OCI-LY3 (cell line): ENCODE measurements around the gene TBX4.
A peak's percentile ranks its signal among the peaks of the same experiment; 100 is the strongest.

Source experiments
- H2AFZ ChIP-seq: fragments of 200-600, 300-600 bp; shearing (Covaris generic); 2 replicates; pipeline ENCODE4 v1.6.0; 2014; ENCODE audit warnings: antibody characterized with exemption, low read depth, low read length
- H3K27ac ChIP-seq: fragments of 200-600, 300-600 bp; sonication (generic); 2 replicates; pipeline ENCODE4 v1.5.1; 2014; ENCODE audit warnings: mild to moderate bottlenecking, low read length, moderate library complexity, mixed read lengths
- H3K27me3 ChIP-seq: fragments of 200-600, 300-600 bp; sonication (generic); 2 replicates; pipeline ENCODE4 v1.6.1; 2014; ENCODE audit warnings: low read depth, low read length, mixed read lengths
- H3K36me3 ChIP-seq: fragments of 200-600, 300-600 bp; sonication (generic); replicated peaks from 2 replicates; pipeline ENCODE3; 2014; ENCODE audit warnings: low read depth, low read length, mixed read lengths
- H3K4me1 ChIP-seq: fragments of 300-600, 200-600 bp; sonication (generic); 2 replicates; pipeline ENCODE4 v1.6.1; 2014; ENCODE audit warnings: low read length, mixed read lengths
- H3K4me2 ChIP-seq: fragments of 200-600, 300-600 bp; sonication (generic); 2 replicates; pipeline ENCODE4 v1.6.1; 2014; ENCODE audit warnings: low read length, mixed read lengths
- H3K4me3 ChIP-seq: fragments of 300-600, 200-600 bp; sonication (generic); 2 replicates; pipeline ENCODE4 v1.5.1; 2014; ENCODE audit warnings: antibody characterized with exemption, mild to moderate bottlenecking, low read length, moderate library complexity
- H3K79me2 ChIP-seq: fragments of 300-600, 200-600 bp; shearing (Covaris generic); 2 replicates; pipeline ENCODE4 v1.6.1; 2014; ENCODE audit warnings: mild to moderate bottlenecking, low read length, mixed read lengths
- H3K9ac ChIP-seq: fragments of 300-600, 200-600 bp; shearing (Covaris generic); 2 replicates; pipeline ENCODE4 v1.6.0; 2014; ENCODE audit warnings: mild to moderate bottlenecking, low read length, moderate library complexity
- H3K9me3 ChIP-seq: fragments of 200-600, 300-600 bp; shearing (Covaris generic); 2 replicates; pipeline ENCODE4 v1.6.1; 2014; ENCODE audit warnings: low read length, mixed read lengths; ENCODE audit not compliant: insufficient read depth
- H4K20me1 ChIP-seq: fragments of 200-600, 300-600 bp; sonication (generic); 2 replicates; pipeline ENCODE4 v1.6.1; 2016; ENCODE audit warnings: low read length, mixed read lengths; ENCODE audit not compliant: insufficient read depth
- CTCF ChIP-seq: fragments of 200-600, 300-600 bp; sonication (generic); IDR thresholded peaks from 2 replicates; pipeline ENCODE4 v1.5.1; 2014; ENCODE audit warnings: antibody characterized with exemption, low read length, low read depth
- EZH2phosphoT487 ChIP-seq: fragments of 200-600 bp; shearing (Covaris generic); IDR thresholded peaks from 2 replicates; pipeline ENCODE4 v1.6.1; 2018; ENCODE audit warnings: antibody characterized with exemption, mixed run types, low read depth

The TBX4 gene

GRCh38 chr17:61460796-61461585 is 8.8 kb downstream of the TBX4 start:
- TF ChIP-seq CTCF (no peak), EZH2phosphoT487 (no peak)
- Histone ChIP-seq H3K36me3 (no peaks in the 10 kb centered on the region), H3K9me3 (no peaks in the 10 kb centered on the region), H4K20me1 (no peaks in the 10 kb centered on the region), H3K27me3 (no peaks in the 10 kb centered on the region), H3K4me3 (no peak overlapping the region), H2AFZ (no peak overlapping the region), H3K4me2 (peak overlapping the region; percentile 74), H3K27ac (no peak overlapping the region), H3K4me1 (no peaks in the 10 kb centered on the region), H3K79me2 (no peaks in the 10 kb centered on the region), H3K9ac (no peak overlapping the region)

GRCh38 chr17:61461586-61461966 is 9.4 kb downstream of the TBX4 start:
- Histone ChIP-seq H3K4me2 (peak overlapping the region; percentile 74), H4K20me1 (no peaks in the 10 kb centered on the region), H3K79me2 (no peaks in the 10 kb centered on the region), H3K9ac (peak overlapping the region; percentile 50; the same call in 1 of the 2 replicates), H3K4me3 (peak overlapping the region; percentile 78), H3K9me3 (no peaks in the 10 kb centered on the region), H3K27me3 (no peaks in the 10 kb centered on the region), H3K27ac (no peak overlapping the region), H2AFZ (no peak overlapping the region; the same call in 1 of the 2 replicates), H3K36me3 (no peaks in the 10 kb centered on the region), H3K4me1 (no peaks in the 10 kb centered on the region)
- TF ChIP-seq EZH2phosphoT487 (no peak), CTCF (0 out of 2 replicates have a peak, but pooled peaks have one; percentile 10)

GRCh38 chr17:61461967-61462718 is 9.9 kb downstream of the TBX4 start:
- Histone ChIP-seq H4K20me1 (no peaks in the 10 kb centered on the region), H3K9me3 (no peaks in the 10 kb centered on the region), H3K79me2 (no peaks in the 10 kb centered on the region), H3K4me2 (peak overlapping the region; percentile 74), H2AFZ (peak overlapping the region; percentile 91), H3K9ac (peak overlapping the region; percentile 50; the same call in 1 of the 2 replicates), H3K27me3 (no peaks in the 10 kb centered on the region), H3K4me3 (peak overlapping the region; percentile 78), H3K36me3 (no peaks in the 10 kb centered on the region), H3K27ac (no peak overlapping the region), H3K4me1 (peaks cover under 1% of the 10 kb centered on the region)
- TF ChIP-seq CTCF, result no peak

GRCh38 chr17:61462719-61463315 is 10.6 kb downstream of the TBX4 start:
- H3K4me2 ChIP-seq, result peak overlapping the region; percentile 74
- peak overlapping the region; percentile 78 for H3K4me3 ChIP-seq

More at GRCh38 chr17:61462719-61463315, 10.6 kb downstream of the TBX4 start:
- Histone ChIP-seq H4K20me1 (no peaks in the 10 kb centered on the region), H3K27me3 (no peaks in the 10 kb centered on the region), H3K27ac (no peak overlapping the region), H3K79me2 (no peaks in the 10 kb centered on the region), H3K36me3 (no peaks in the 10 kb centered on the region), H3K4me1 (peaks cover 8% of the 10 kb centered on the region), H3K9me3 (no peaks in the 10 kb centered on the region), H2AFZ (peak overlapping the region; percentile 41; the same call in 1 of the 2 replicates), H3K9ac (no peak overlapping the region)
- TF ChIP-seq EZH2phosphoT487 (no peak), CTCF (no peak)
